ENCODE measurements around the gene GPATCH3.
"Not testable (repeated sequence)": the region's sequence is repeated elsewhere in the genome, so short reads cannot be mapped to it uniquely, and the experiment has no call there.

Gene GPATCH3

GRCh38 chr1:26900001-26900814 lies at the start of gene GPATCH3:
Gene GPATCH3 (minus strand): TSS chr1:26900467. CDS start chr1:26900442, 25 bp downstream.
- H3K4me3 ChIP-seq (ENCODE audit: low read depth, low read length) = peak within 1 kb of the TSS; percentile 87
- peak; percentile 79 for DNase-seq (ENCODE audit: low read depth)

GRCh38 chr1:26949926-26950319 lies 49.7 kb upstream of the GPATCH3 start:
- H3K4me3 ChIP-seq (ENCODE audit: low read depth, low read length) = no peak overlapping the region
- no peak for DNase-seq (ENCODE audit: low read depth)

GRCh38 chr1:26949266-26949925 lies 49.1 kb upstream of the GPATCH3 start:
- no peak for DNase-seq (ENCODE audit: low read depth)
- no peak overlapping the region for H3K4me3 ChIP-seq (ENCODE audit: low read depth, low read length)

- DNase-seq (ENCODE audit: low read depth); H3K4me3 ChIP-seq (ENCODE audit: low read depth, low read length): not testable (repeated sequence)
Measured at GRCh38 chr1:26948725-26949057, 48.4 kb upstream of the GPATCH3 start.

- H3K4me3 ChIP-seq (ENCODE audit: low read depth, low read length) = no peak overlapping the region
- DNase-seq (ENCODE audit: low read depth) = no peak
Measured at GRCh38 chr1:26946270-26946669, 46.0 kb upstream of the GPATCH3 start.

GRCh38 chr1:26945728-26946127 lies 45.5 kb upstream of the GPATCH3 start:
- no peak for DNase-seq (ENCODE audit: low read depth)
- no peak overlapping the region for H3K4me3 ChIP-seq (ENCODE audit: low read depth, low read length)

GRCh38 chr1:26945138-26945537 lies 44.9 kb upstream of the GPATCH3 start:
- DNase-seq (ENCODE audit: low read depth) = no peak
- no peak overlapping the region for H3K4me3 ChIP-seq (ENCODE audit: low read depth, low read length)

GRCh38 chr1:26942656-26943055 lies 42.4 kb upstream of the GPATCH3 start:
- H3K4me3 ChIP-seq (ENCODE audit: low read depth, low read length) = no peak overlapping the region
- DNase-seq (ENCODE audit: low read depth) = no peak

GRCh38 chr1:26941311-26941710 lies 41.0 kb upstream of the GPATCH3 start:
- DNase-seq (ENCODE audit: low read depth) = no peak
- no peak overlapping the region for H3K4me3 ChIP-seq (ENCODE audit: low read depth, low read length)

GRCh38 chr1:26938659-26939025 lies 38.4 kb upstream of the GPATCH3 start:
- H3K4me3 ChIP-seq (ENCODE audit: low read depth, low read length) = no peak overlapping the region

GRCh38 chr1:26938004-26938658 lies 37.9 kb upstream of the GPATCH3 start:
- no peak for DNase-seq (ENCODE audit: low read depth)
- no peak overlapping the region for H3K4me3 ChIP-seq (ENCODE audit: low read depth, low read length)

More at GRCh38 chr1:26938659-26939025, 38.4 kb upstream of the GPATCH3 start:
- DNase-seq (ENCODE audit: low read depth) = no peak

GRCh38 chr1:26936823-26937222 lies 36.6 kb upstream of the GPATCH3 start:
- H3K4me3 ChIP-seq (ENCODE audit: low read depth, low read length) = no peak overlapping the region
- no peak for DNase-seq (ENCODE audit: low read depth)

GRCh38 chr1:26932531-26932930 lies 32.3 kb upstream of the GPATCH3 start:
- no peak for DNase-seq (ENCODE audit: low read depth)
- no peak overlapping the region for H3K4me3 ChIP-seq (ENCODE audit: low read depth, low read length)

- no peak overlapping the region for H3K4me3 ChIP-seq (ENCODE audit: low read depth, low read length)
- no peak for DNase-seq (ENCODE audit: low read depth)
Measured at GRCh38 chr1:26923711-26924110, 23.4 kb upstream of the GPATCH3 start.

GRCh38 chr1:26922901-26923300 lies 22.6 kb upstream of the GPATCH3 start:
- peak overlapping the region; percentile 91 for H3K4me3 ChIP-seq (ENCODE audit: low read depth, low read length)
- DNase-seq (ENCODE audit: low read depth) = no peak

- no peak for DNase-seq (ENCODE audit: low read depth)
- peak overlapping the region; percentile 91 for H3K4me3 ChIP-seq (ENCODE audit: low read depth, low read length)
Measured at GRCh38 chr1:26922431-26922729, 22.1 kb upstream of the GPATCH3 start.

- peak; percentile 87 for DNase-seq (ENCODE audit: low read depth)
- H3K4me3 ChIP-seq (ENCODE audit: low read depth, low read length) = peak within 1 kb of the TSS; percentile 91
Measured at GRCh38 chr1:26921540-26922430, 21.5 kb upstream of the GPATCH3 start, which contains the start of gene NUDC. Gene NUDC (plus strand): TSS chr1:26921743. CDS start chr1:26921849, 106 bp downstream.

- peak overlapping the region; percentile 91 for H3K4me3 ChIP-seq (ENCODE audit: low read depth, low read length)
Measured at GRCh38 chr1:26921126-26921539, 20.9 kb upstream of the GPATCH3 start.

GRCh38 chr1:26915204-26915842 lies 15.1 kb upstream of the GPATCH3 start:
- H3K4me3 ChIP-seq (ENCODE audit: low read depth, low read length) = no peak overlapping the region
- DNase-seq (ENCODE audit: low read depth) = no peak

More at GRCh38 chr1:26921126-26921539, 20.9 kb upstream of the GPATCH3 start:
- DNase-seq (ENCODE audit: low read depth) = no peak
